Femur (tissue), 1 donor: ENCODE measurements around the gene CAMK4.
"Not testable (repeated sequence)": the region's sequence is repeated elsewhere in the genome, so short reads cannot be mapped to it uniquely, and the experiment has no call there.

ENCODE experiments used
- DNase-seq: peaks from one replicate; pipeline ENCODE4 v3.0.0-alpha.2; 2017

The CAMK4 gene

DNA sequence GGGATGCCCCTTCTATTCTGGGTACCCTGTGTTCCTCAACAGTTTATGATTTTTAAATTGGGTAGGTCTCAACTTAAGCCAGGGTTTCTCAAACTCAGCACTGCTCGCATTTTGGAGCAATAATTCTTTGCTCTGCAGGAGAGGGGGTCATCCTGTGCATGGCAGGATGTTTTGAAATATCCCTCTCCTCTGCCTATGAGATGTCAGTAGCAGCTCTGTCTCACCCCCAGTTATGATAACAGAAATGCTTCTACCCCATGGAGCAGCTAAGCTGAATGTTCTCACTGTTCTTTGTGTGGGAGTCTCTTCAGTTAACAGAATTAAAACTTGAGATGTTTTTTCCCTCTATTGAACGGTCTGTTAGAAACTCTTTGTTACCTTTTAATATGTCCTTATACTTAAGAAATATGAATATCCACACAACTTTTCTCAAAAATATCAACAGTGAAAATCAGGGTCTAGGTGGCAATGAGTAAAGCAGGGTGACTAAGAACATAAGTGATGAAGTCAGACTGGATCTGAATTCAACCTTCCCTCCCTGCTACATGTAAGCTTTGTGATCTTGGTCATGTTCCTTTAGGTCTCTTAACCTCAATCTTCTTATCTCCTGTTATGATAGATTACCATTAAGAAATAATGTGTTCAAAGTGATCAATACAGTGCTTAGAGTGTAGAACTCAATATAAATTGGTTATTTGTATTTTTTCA is 89.0 kb downstream of the CAMK4 start:
- DNase-seq = no peak

DNA sequence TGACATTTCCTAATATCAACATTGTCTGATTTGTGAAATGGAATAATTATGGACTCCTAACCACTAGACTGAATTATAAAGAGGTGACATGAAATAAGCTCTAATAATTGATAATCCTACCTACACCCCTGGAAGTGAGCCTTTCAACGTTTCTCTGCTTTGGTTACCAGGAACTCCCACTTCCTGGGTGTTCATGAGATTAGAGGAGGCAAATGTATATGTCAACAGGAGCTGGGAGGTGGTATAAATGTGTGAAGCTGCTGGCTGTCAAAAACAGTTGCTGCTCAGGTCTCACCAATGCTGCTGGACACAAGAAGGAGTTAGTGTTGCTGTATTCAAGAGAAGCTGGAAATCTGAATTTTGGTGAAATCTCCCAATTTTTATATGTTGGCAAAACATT is 96.8 kb downstream of the CAMK4 start:
- DNase-seq = no peak

DNA sequence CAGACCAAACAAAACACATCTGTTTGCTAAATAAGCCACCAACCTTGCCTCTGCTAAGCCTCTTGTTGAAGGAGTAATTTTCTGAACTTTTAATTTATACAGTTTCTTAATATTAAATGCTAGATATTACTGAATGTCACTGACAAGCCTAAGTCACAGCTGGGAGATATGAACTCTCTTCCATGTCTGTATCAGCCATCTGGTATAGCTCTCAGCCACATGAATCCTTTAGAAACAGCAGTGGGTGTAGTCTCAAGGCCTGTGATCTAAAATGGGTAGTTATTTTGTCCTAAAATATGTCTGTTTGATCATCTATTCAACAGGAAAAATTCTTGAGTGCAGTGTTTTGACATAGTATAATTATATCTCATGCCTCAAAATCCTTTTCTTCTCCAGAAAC is 97.2 kb downstream of the CAMK4 start:
- DNase-seq = no peak

DNA sequence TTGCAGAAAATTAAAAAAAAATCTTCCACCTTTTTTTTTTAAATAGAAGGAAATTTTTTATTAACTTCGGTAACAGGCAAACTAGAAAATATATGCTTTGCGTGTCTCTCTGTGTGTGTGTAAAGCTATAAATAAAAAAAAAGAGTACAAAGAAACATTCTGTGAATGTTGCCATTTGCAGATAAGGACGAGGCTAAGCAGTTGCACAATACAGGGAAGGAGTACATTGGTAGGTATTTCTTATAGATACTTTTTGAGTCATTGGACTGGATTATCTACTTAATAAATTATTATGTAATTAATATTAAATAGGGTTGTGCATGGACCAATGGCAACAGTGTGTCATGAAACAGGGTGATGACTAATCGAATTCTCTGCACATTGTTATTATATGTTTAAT is 102.4 kb downstream of the CAMK4 start:
- DNase-seq = no peak

DNA sequence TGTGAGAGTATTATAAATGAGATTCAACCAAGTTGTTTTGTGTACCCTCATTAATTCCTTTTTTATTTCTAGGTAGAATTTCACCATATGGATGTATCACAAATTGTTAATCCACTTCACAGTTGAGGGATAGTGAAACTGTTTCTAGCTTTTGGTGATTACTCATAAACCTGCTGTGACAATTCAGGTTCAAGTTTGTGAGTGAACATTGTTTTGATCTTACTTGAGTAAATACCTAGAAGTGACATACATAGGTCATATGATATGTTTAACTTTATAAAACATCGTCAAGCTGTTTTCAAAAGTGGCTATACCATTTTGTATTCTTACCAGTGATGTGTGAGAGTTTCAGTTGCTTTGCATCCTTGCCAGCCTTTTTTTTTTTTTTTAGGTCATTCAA is 112.9 kb downstream of the CAMK4 start:
- no peak for DNase-seq

DNA sequence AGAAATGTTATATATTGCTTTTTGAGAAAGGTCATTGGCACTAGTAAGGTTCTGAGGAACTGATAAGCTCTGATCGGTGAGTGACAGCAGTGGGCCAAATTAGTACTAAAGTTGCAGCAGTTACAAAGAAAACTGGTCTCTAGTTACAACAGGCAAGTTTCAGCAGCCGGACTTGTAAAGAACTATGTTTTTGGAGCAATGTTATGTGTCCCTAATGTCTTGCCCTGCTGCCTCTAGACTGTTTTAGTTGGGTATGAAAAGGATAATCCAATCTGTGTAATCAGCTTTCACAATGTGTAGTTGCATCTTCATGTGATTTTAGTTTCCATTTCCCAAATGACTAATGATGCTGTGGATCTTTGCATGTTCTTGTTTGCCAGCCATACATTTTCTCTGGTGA is 113.5 kb downstream of the CAMK4 start:
- no peak for DNase-seq

DNA sequence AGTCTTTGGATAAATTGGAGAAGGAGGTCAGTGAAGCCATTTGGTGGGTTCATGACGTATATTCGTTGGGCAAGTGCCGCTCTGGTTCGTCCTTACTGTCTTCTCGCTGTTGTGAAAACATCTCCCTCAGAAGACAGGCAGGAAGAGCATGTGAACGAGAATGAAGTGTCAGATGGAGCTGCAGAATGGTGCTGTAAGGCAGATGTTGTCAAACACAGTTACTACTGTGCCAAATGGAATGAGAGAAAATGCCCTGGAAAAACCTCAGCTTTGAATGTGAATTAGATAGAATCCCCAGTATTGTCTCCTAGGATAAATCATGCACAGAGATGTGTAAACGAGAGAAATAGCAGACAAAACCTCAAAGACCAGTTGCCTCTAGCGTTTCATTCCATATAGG is 121.5 kb downstream of the CAMK4 start:
- DNase-seq = no peak

DNA sequence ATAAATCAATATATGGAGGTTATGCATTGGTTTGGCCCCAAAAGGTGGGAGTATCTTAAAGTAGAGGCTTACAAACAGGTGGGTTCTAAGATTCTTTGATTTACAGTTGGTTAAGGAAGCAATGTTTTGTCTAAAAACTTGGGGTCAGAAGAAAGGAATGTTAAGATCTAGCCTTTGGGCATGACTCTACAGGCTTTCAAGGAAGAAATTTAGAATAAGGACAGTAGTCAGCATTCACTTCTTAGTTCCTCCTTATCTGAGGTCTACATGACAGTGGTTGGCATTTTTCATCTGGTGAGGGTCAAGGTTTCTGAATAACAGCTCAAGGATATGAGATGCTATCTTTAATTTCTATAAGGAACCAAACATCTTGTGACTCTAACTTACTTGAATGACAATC is 122.8 kb downstream of the CAMK4 start:
- DNase-seq = no peak

DNA sequence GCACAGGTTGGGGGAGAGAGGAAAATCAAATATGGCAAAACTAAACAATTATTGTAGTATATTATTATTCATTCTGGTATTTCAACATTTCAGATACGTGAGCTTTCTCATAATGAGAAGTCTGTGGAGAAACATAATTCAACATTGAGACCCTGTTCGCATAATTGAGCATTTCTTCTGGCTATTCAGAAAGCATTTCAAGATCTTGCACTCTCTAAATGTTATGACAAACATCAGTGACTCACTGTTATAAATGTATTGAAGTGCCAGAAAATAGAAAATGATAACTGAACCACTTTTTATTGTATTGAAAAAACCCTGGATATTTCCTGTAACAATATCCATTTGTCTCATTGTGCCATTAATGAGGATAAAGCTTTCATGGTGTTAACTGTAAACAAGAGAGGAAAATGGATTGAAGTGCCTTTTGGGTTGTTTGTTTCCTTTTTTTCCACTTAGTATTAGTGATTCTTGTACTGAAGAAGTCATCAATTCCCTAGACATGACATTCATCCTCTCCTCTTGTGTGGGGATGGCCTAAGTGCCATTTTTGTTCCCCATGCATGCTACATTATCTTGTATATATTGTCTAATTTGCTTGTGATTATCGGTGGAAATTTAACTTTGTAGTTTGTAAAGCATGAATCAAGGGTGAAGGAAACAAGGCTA is 124.6 kb downstream of the CAMK4 start:
- DNase-seq = no peak

DNA sequence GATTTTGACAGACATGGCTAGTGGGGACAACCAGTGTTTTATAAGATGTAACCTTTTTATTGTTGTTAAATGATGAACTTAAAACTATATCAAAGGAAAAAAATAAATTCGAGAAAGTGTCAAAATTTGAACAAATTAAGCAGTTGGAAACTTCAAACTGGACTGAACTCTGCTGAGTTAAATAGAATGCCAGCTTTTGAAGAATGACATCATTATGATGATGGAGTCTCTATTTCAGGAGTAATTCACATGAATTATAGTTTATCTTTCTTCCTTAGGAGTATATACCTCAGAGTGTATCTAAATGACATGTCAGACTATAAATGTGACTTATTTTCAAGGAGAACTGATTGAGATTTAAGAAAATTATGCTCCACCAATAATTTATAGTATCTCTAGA is 125.2 kb downstream of the CAMK4 start:
- DNase-seq = no peak

DNA sequence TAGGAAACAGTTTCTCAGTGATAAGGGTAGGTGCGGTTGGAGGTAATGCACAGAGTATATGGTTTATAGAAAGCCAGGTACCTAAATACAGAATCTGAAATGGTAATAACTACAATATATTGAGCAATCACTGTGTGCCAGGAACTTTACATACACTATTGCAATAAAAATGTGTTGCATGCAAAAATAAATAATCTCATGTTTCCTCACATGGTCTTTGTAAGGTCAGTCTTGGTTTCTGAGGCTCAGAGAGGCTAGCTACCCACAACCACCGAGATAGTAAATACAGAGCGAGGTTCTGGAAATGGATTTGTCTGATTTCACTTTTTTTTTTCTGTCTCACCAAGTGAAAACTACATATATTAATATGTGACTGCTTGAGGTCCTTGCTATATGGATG is 128.9 kb downstream of the CAMK4 start:
- no peak for DNase-seq

DNA sequence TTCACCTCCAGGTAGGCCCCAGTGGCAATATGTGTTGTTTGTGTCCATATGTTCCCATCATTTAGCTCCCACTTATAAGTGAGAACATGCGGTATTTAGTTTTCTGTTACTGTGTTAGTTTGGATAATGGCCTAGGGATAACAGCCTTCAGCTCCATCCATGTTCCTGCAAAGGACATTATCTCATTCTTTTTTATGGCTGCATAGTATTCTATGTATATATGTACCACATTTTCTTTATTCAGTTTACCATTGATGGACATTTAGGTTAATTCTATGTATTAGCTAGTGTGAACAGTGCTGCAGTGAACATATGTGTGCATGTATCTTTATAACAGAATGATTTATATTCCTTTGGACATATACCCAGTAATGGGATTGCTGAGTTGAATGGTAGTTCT is 134.5 kb downstream of the CAMK4 start:
- not testable (repeated sequence) for DNase-seq

DNA sequence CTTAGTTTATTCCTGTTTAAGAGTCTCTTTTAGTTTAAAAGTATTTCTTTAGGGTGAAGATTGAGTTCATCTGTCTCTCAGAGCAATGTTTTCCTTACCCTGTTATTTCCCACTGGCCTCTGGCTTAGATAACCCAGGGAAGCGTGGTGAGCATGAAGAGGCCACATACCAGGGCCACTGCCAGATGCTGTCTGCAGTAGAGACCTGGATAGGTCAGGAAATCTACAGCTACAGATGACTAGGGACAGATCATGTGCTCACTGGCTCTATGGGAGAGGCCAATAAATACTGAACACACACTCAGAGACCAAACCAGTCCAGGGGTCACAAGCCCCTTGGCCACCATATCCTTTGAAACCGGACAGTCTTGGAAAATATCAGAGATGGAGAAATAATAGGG is 136.0 kb downstream of the CAMK4 start:
- no peak for DNase-seq

DNA sequence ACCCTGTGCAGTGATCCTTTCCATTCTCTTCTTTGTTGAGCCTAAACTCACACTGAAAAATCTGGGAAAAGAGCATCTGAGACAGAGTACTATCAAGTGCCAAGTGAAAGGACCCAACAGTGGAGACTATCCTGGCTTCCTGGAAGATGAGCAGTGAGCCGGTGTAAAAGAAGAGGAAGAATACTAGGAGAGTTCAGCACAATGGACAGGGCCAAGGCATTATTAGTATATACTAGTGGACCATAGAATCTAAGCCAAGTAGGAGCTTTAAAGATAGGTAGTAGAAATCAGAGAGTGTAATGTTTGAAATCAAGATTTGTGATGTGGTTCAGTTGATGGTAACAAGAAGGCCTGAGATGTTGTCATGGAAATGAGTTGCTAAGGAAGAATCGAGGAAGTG is 140.8 kb downstream of the CAMK4 start:
- no peak for DNase-seq

DNA sequence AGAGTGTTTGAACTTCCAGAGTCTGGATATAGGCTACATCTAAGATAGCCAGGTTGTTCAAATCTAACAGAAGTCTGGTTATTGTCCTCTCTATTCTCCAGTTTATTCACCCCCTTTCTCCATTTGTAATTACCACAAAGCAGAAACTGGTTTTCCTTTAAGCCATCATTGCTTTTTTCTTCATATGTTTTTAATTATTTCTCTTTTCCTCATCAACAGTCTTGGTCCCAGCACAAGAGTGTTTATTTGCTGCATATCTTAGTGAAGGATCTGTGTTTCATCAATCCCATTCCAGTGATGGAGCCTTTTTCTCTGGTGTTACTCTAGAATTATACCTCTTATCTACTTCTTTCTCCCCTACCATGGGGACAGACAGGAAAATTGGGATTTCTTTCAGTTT is 142.2 kb downstream of the CAMK4 start:
- no peak for DNase-seq

DNA sequence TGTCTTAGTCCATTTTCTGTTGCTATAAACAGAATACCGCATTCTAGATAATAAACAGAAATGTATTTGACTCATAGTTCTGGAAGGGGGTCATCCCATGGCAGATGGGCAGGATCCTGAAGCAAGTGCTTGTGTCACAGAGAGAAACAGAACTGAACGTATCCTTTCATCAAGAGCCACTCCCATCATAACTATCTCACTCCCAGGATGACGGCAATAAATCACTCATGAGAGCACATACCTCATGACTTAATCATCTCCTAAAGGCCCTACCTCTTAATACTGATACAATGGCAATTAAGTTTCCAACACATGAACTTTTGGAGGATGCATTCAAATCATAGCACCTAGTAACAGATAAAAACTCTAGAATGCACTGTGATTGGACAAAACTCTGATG is 142.9 kb downstream of the CAMK4 start:
- DNase-seq = no peak

DNA sequence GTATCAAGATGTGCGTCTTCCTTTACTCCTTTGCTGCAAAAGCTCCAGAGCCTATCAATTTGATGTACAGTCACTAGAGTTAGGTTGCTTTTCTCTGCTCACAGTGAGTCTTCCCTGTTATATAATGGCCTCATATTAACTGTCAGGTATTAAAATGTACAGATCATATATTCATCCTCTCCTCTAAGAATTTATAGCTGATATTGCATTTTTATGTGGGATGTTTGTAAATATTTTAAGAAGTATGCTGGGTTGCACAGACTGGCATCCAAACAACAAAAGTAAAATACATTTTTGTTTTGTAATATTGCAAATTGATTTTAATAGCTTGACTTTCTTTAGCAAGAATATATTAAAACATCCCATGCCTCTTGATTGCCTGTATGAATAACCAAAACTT is 148.6 kb downstream of the CAMK4 start:
- DNase-seq = no peak

DNA sequence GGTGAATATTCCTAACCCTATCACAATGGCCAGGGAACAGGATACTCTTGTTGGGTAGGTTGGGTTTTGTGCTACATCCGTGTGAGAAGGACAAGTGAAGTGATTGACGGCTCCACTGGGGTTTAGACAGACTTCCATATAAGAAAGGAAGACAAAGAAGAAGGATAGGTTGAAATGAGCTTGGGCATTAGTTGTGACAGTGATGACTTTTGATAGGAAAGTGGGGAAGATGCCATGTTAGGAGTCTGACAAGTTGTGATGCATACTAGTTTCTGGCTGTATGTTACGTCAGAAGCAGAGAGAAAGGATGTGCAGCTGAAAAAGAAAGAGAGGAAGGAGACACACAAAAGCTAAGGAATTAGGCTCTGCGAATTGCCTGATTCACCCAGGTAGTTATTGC is 150.2 kb downstream of the CAMK4 start:
- DNase-seq = no peak

DNA sequence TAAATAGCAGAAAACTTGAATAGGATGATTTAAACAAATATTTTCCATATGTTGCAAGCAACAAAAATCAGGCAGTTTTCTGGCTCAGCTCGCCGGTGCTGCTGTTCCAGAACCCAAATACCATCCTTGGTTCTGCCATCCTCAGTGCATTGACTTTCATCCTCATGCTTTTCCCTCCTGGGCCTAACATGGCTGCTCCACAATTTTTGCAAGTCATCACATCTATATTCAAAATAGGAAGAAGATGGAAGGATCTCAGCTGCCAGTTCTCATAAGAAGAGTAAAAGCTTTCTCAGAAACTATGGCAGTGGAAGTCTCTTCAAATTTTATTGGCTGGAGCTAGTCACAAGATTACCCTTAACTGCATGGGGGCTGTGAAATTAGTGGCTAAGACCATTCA is 151.5 kb downstream of the CAMK4 start:
- no peak for DNase-seq

DNA sequence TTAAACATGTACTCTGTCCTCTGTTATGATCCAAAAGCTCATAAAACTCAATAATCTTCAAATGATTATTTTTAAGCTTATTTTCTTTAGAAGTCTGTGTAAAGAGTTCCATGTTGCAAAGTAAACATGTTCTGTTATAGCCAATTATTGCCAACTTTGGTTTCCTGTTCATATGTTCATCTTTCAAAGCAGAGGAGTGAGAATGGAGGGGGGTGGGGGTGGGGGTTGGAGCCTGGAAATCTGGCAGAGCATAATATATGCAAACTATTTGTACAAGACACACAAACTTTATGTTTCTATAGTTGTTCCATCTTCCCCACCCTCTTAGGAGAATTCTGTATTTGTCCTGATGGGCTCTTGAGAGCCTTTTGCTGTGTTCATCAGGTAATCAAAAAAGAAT is 153.1 kb downstream of the CAMK4 start:
- DNase-seq = no peak

DNA sequence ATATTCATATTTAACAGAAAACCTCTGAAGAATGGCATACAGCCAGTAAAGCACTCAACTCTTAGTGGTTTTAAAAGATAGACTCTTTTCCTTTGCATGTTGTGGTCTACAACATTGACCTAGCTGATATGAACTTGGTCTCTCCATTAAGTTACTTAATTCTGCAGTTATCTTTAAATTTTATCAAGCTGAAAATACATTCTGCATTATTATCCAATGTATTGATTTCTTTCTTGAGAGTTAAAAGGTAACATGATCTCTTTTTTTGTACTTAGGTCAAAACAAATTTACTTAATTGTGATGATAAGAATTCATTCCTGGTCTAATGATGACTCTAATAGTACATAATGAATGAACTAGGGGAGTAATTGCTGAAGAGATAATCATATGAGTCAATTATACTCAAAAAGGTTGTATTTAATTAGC is 155.2 kb downstream of the CAMK4 start:
- no peak for DNase-seq

DNA sequence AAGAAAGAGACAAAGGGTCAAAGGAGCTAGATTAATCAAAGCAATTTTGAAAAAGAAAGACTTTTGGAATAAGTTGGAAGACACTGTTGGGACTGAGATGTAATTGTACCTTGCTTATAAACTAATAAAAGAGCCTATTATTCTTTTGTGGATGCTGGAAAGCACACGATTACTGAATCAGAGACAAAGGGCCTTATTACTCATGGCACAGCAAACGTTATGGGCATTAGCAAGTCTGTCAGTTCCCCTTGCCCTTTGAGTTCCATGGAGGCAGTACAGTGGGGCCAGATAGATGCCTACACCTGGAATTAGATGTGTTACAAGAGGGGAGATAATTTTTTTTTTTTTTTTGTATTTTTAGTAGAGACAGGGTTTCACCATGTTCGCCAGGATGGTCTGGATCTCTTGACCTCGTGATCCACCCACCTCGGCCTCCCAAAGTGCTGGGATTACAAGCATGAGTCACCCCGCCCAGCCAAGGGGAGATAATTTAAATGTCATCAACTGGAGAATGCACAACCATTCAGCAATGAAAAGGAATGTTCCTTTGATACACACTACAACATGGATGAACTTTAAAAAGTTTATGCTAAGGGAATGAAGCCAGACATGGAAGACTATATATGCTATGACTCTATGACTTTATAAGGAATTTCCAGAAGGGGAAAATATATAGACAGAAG is 159.2 kb downstream of the CAMK4 start:
- no peak for DNase-seq

DNA sequence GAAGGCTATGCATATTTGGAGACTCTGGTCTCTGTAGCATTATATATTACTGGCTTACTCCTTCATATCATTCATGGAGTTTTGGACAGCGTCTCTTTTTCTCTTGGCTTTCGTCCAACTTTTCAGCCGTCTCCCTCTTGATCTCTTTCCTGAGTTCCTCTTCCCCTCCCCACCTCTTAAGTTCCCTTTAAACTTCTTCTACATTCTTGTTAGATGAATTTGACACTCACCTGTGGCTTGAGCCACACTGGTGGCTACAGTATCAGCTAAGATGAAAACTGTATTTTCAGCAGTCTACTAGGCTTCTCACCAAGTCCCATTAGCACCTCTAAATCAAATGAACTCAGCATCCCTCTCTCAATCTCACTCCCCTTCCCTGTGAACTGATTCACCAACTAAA is 160.0 kb downstream of the CAMK4 start:
- no peak for DNase-seq

DNA sequence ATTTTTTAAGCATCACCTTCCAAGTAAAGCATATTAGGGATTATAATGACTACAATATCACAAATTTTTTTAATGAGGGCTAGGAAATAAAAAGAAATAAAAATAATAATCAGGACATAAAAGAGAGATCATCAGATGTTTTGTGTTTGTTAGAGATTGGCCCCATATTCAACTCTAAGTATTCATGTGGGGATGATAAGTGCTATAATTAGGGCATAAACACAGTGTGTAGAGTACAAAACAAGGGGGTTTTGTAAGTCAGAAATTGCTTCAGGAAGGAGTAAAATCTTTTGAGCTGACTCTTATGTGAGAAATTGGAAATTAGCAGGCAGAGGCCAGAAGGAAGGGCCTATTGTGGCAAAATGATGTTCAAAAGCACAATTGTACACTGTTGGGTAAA is 160.9 kb downstream of the CAMK4 start:
- DNase-seq = no peak
